T-cell (primary cell): ENCODE measurements around the gene NDUFA13. TPM values are rescaled to one million over a fixed set of nuclear protein-coding genes. Genes with fewer than 3 reads are reported as not detected.

ENCODE experiments used
- ATAC-seq, 4 experiments: fragments of 200-7000 bp in 3 of 4; fragments of 150-1000 bp in 1 of 4; cut with Tn5 transposase; replicated peaks in 1 of 4; 1 replicate in 3 of 4; 2 replicates in 1 of 4; pipeline ENCODE4 v1.10.0; 2021; ENCODE audit warnings: moderate library complexity in 3 of 4, mild to moderate bottlenecking in 2 of 4, moderate number of reproducible peaks in 1 of 4
- CTCF ChIA-PET, 2 donors: fragments of 300-600 bp; sonication (Branson Sonifier 250); formaldehyde crosslinking; loops; one replicate each; lab custom pipeline; 2022; ENCODE audit warnings: antibody characterized with exemption in 2 of 2; lab: Charles Lee
- POLR2A ChIA-PET, 2 donors: fragments of 300-600 bp; sonication (Branson Sonifier 250); formaldehyde crosslinking; loops; one replicate each; lab custom pipeline; 2022; ENCODE audit warnings: antibody characterized with exemption in 2 of 2; lab: Charles Lee
- DNase-seq, 35 experiments: peaks; one replicate each; pipeline versions ENCODE4 v3.0.0 to v3.0.0-alpha.2; 2013 to 2023
- H3K27ac ChIP-seq: one replicate; pipeline ENCODE4 v1.5.1; 2013; ENCODE audit warnings: low read length
- H3K27me3 ChIP-seq, 2 experiments: replicated peaks in 1 of 2; 1 replicate in 1 of 2; 2 replicates in 1 of 2; pipeline versions ENCODE4 v1.6.1 to v1.7.0; 2013; ENCODE audit warnings: low read length in 1 of 2, mixed read lengths in 1 of 2; ENCODE audit not compliant: control insufficient read depth in 2 of 2, insufficient read depth in 2 of 2; ENCODE audit errors: extremely low read depth in 1 of 2
- H3K36me3 ChIP-seq, 2 donors: 1 replicate in 1 of 2; 2 replicates in 1 of 2; pipeline versions ENCODE4 v1.6.1 to v1.7.0; 2013; ENCODE audit warnings: low read length in 1 of 2; ENCODE audit not compliant: control insufficient read depth in 2 of 2, insufficient read depth in 1 of 2; ENCODE audit errors: extremely low read depth in 1 of 2
- H3K4me1 ChIP-seq, 2 experiments: 1 replicate in 1 of 2; 2 replicates in 1 of 2; pipeline versions ENCODE4 v1.6.1 to v1.7.0; 2013; ENCODE audit warnings: low read length in 2 of 2, mixed read lengths in 1 of 2; ENCODE audit not compliant: insufficient read depth in 2 of 2, control insufficient read depth in 1 of 2; ENCODE audit errors: extremely low read depth in 1 of 2
- H3K4me3 ChIP-seq, 2 donors: 1 replicate in 1 of 2; 2 replicates in 1 of 2; pipeline versions ENCODE4 v1.5.1 to v1.7.0; 2013; ENCODE audit warnings: mild to moderate bottlenecking in 2 of 2, low read length in 1 of 2, moderate library complexity in 1 of 2; ENCODE audit not compliant: control insufficient read depth in 1 of 2; ENCODE audit errors: extremely low read depth in 1 of 2
- H3K9me3 ChIP-seq: 2 replicates; pipeline ENCODE4 v1.7.0; 2013
- H3K27ac Mint-ChIP-seq, 2 donors: one replicate each; pipeline ENCODE4 v1.8.0; 2020 to 2021; ENCODE audit warnings: mild to moderate bottlenecking in 2 of 2, mixed read lengths in 2 of 2
- H3K27me3 Mint-ChIP-seq, 2 donors: one replicate each; pipeline ENCODE4 v1.8.0; 2021 to 2022; ENCODE audit warnings: mixed read lengths in 2 of 2
- H3K36me3 Mint-ChIP-seq: one replicate; pipeline ENCODE4 v1.8.0; 2021; ENCODE audit warnings: mixed read lengths
- H3K4me1 Mint-ChIP-seq, 3 donors: one replicate each; pipeline ENCODE4 v1.8.0; 2020 to 2022; ENCODE audit warnings: mixed read lengths in 3 of 3, mild to moderate bottlenecking in 1 of 3
- H3K4me3 Mint-ChIP-seq, 3 donors: one replicate each; pipeline ENCODE4 v1.8.0; 2020 to 2022; ENCODE audit warnings: mild to moderate bottlenecking in 3 of 3, mixed read lengths in 3 of 3, moderate library complexity in 3 of 3
- H3K9me3 Mint-ChIP-seq, 3 donors: one replicate each; pipeline ENCODE4 v1.8.0; 2020 to 2022; ENCODE audit warnings: mixed read lengths in 3 of 3
- WGBS: methylation state at CpG from one replicate; pipeline ENCODE4 v1.1.5; 2013; ENCODE audit warnings: missing lambda C conversion rate; ENCODE audit not compliant: insufficient coverage; 5-methylcytosine and 5-hydroxymethylcytosine counted together
- total RNA-seq, 35 experiments: library from RNA in 6 of 35; stranded (reverse) in 6 of 35; fragments of 120-200 nt in 1 of 35; gene quantifications; one replicate each; pipeline versions ENCODE4 v1.2.1 to v1.2.4 and lab custom pipeline; 2013 to 2026

Gene NDUFA13
- total RNA-seq, 5 donors from 2014 or later (not counting 1 experiment from before 2014, with no cell fraction given) = 188 to 235 (median 233) TPM

- POLR2A ChIA-PET = interaction anchor here in 1 of 2 donors (0.6 kb wide), 1 partner anchor 349 kb away, joined by 3 read pairs; no protein-coding TSS in a partner anchor
- DNase-seq = no peak
- H3K4me1 Mint-ChIP-seq = peaks cover 29 to 50% (median 37%) of the 10 kb centered on the region in 3 donors
- H3K9me3 ChIP-seq = no peaks in the 10 kb centered on the region
- no peak overlapping the region for H3K4me3 ChIP-seq
- CTCF ChIA-PET = interaction anchor here in 1 of 2 donors (1.5 kb wide), 1 partner anchor 15 kb away, joined by 6 read pairs; no protein-coding TSS in a partner anchor
- peaks cover 8 to 15% of the 10 kb centered on the region in 2 donors for H3K36me3 ChIP-seq
- peak overlapping the region in 1 of 2 donors; percentile 52 for H3K27ac Mint-ChIP-seq
- no peak overlapping the region for H3K27ac ChIP-seq
- H3K27me3 Mint-ChIP-seq = no peaks in the 10 kb centered on the region
- H3K4me1 ChIP-seq = peaks cover 4 to 57% of the 10 kb centered on the region in 2 experiments
- no peaks in the 10 kb centered on the region for H3K9me3 Mint-ChIP-seq
- peaks cover 15% of the 10 kb centered on the region for H3K36me3 Mint-ChIP-seq
- 93% methylated on average over 3 of the region's 10 CpGs for WGBS
- no peaks in the 10 kb centered on the region for H3K27me3 ChIP-seq
- ATAC-seq = no peak
- peak overlapping the region; percentile 90 to 96 (median 94) for H3K4me3 Mint-ChIP-seq
Observed at GRCh38 chr19:19517235-19517619, 1.2 kb downstream of the NDUFA13 start.

DNA sequence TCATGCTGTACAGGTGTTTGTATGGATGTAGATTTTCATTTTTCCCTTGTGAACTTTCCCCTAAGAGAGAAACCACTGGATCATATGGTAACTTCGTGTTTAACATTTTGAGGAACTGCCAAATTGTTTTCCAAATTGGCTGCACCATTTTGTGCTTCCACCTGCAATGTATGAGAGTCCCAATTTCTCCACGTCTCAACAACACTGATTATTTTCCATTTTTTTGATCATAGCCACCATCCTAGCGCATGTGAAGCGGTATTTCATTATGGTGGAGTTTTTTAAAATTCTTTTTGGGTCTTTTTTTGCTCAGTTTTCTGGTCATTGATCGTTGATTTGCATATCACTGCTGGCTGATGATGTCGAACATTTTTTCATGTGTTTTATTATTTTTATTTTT, 5.0 kb downstream of the NDUFA13 start:
- ATAC-seq = no peak
- Histone ChIP-seq H3K4me1 (peaks cover 4 to 44% of the 10 kb centered on the region in 2 experiments), H3K27me3 (no peaks in the 10 kb centered on the region), H3K27ac (no peak overlapping the region), H3K36me3 (peaks cover 13 to 26% of the 10 kb centered on the region in 2 donors), H3K9me3 (no peaks in the 10 kb centered on the region), H3K4me3 (no peak overlapping the region)
- DNase-seq = no peak
- CTCF ChIA-PET = no interaction called here
- Mint-ChIP-seq H3K36me3 (peaks cover 15% of the 10 kb centered on the region), H3K4me3 (no peak overlapping the region), H3K27ac (no peak overlapping the region), H3K4me1 (peaks cover 35 to 50% (median 39%) of the 10 kb centered on the region in 3 donors), H3K9me3 (no peaks in the 10 kb centered on the region), H3K27me3 (no peaks in the 10 kb centered on the region)
- 40% methylated on average over 1 of the region's 6 CpGs for WGBS
- POLR2A ChIA-PET = no interaction called here

DNA sequence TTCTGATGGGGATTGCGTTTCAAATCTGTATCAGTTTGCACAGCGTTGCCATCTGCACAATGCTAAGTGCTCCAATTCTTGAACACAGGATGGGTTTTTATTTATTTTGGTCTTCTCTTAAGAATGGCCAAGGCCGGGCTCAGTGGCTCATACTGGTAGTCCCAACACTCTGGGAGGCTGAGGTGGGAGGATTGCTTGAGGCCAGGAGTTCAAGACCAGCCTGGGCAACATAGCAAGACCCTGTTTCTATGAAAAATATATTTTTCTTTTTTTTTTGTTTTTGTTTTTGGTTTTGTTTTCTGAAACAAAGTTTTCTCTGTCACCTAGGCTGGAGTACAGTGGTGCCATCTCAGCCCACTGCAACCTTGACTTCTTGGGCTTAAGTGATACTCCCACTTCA, 7.2 kb downstream of the NDUFA13 start:
- no peaks in the 10 kb centered on the region for H3K9me3 Mint-ChIP-seq
- CTCF ChIA-PET = no interaction called here
- H3K27me3 ChIP-seq = no peaks in the 10 kb centered on the region
- no peaks in the 10 kb centered on the region for H3K9me3 ChIP-seq
- WGBS = 100% methylated on average over 2 of the region's 3 CpGs
- no peak overlapping the region for H3K4me3 Mint-ChIP-seq
- H3K36me3 ChIP-seq = peaks cover 21 to 48% of the 10 kb centered on the region in 2 donors
- H3K36me3 Mint-ChIP-seq = peaks cover 15% of the 10 kb centered on the region
- peaks cover 0 to 24% of the 10 kb centered on the region in 2 experiments for H3K4me1 ChIP-seq
- H3K27ac ChIP-seq = no peak overlapping the region
- no peak overlapping the region for H3K27ac Mint-ChIP-seq
- H3K27me3 Mint-ChIP-seq = no peaks in the 10 kb centered on the region
- no peak overlapping the region for H3K4me3 ChIP-seq
- DNase-seq = no peak
- no peak for ATAC-seq
- POLR2A ChIA-PET = no interaction called here
- H3K4me1 Mint-ChIP-seq = peaks cover 26 to 31% (median 26%) of the 10 kb centered on the region in 3 donors

GRCh38 chr19:19524053-19524452, 8.0 kb downstream of the NDUFA13 start:
- Mint-ChIP-seq H3K4me3 (no peak overlapping the region), H3K27ac (no peak overlapping the region), H3K27me3 (no peaks in the 10 kb centered on the region), H3K9me3 (no peaks in the 10 kb centered on the region), H3K36me3 (peaks cover 14% of the 10 kb centered on the region), H3K4me1 (peaks cover 25 to 28% (median 26%) of the 10 kb centered on the region in 3 donors)
- Histone ChIP-seq H3K36me3 (peaks cover 22 to 53% of the 10 kb centered on the region in 2 donors), H3K27me3 (no peaks in the 10 kb centered on the region), H3K4me3 (no peak overlapping the region), H3K27ac (no peak overlapping the region), H3K9me3 (no peaks in the 10 kb centered on the region), H3K4me1 (peaks cover 0 to 19% of the 10 kb centered on the region in 2 experiments)
- ChIA-PET POLR2A (no interaction called here), CTCF (interaction anchor here in 1 of 2 donors (0.6 kb wide), 1 partner anchor 165 kb away, joined by 3 read pairs; no protein-coding TSS in a partner anchor)
- ATAC-seq (no peak), DNase-seq (no peak)
- 92% methylated on average over 5 of the region's 7 CpGs for WGBS

DNA sequence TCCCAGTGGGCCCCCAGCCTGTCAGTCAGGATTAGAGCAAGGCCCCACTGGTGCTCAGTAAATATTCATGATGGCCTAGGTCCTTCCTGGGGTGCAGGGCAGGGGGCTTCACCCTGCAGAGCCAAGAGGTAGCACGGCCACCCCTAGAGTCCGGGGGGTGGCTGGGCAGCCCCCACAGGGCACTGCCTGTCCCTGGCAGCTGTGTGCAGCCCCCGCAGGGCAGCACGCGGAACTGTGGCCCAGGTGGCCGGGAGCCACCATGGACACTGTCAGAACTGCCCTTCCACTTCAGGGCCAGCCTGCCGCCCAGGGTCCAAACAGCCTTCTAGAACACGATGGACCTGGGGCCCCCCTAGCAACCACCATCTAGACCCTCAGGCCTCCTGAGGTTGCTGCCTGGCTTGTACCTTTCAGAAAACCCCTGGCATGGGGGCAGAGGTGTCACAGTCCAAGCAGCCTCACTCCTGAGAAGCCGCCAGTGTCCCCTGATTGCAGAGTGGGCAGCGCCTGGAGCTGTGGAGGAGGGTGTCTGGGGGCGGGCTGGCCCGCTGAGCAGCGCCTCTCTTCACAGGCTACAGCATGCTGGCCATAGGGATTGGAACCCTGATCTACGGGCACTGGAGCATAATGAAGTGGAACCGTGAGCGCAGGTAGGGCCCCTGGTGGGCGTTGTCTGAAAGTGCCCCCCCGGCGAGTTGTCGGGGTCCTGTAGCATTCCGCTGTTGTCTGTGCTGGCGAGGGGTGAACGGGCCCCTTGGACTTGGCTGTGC, 9.8 kb downstream of the NDUFA13 start:
- Mint-ChIP-seq H3K4me1 (peaks cover 9 to 13% (median 11%) of the 10 kb centered on the region in 3 donors), H3K9me3 (no peaks in the 10 kb centered on the region), H3K27ac (peak overlapping the region in 1 of 2 donors; percentile 16), H3K27me3 (no peaks in the 10 kb centered on the region), H3K4me3 (no peak overlapping the region), H3K36me3 (peaks cover 6% of the 10 kb centered on the region)
- Histone ChIP-seq H3K36me3 (peaks cover 17 to 43% of the 10 kb centered on the region in 2 donors), H3K27me3 (no peaks in the 10 kb centered on the region), H3K27ac (no peak overlapping the region), H3K4me1 (peaks cover 0 to 10% of the 10 kb centered on the region in 2 experiments), H3K4me3 (no peak overlapping the region), H3K9me3 (no peaks in the 10 kb centered on the region)
- POLR2A ChIA-PET = no interaction called here
- no peak for ATAC-seq
- WGBS = 96% methylated on average over 18 of the region's 23 CpGs
- CTCF ChIA-PET = no interaction called here
- DNase-seq = no peak

GRCh38 chr19:19526581-19527370, 10.8 kb downstream of the NDUFA13 start:
- ChIA-PET POLR2A (no interaction called here), CTCF (no interaction called here)
- H3K4me3 Mint-ChIP-seq = no peak overlapping the region
- peaks cover 6 to 9% (median 7%) of the 10 kb centered on the region in 3 donors for H3K4me1 Mint-ChIP-seq
- Histone ChIP-seq H3K4me3 (no peak overlapping the region), H3K27me3 (no peaks in the 10 kb centered on the region), H3K9me3 (no peaks in the 10 kb centered on the region), H3K27ac (no peak overlapping the region), H3K4me1 (peaks cover 0 to 8% of the 10 kb centered on the region in 2 experiments), H3K36me3 (peaks cover 17 to 43% of the 10 kb centered on the region in 2 donors)
- 75% methylated on average over 16 of the region's 28 CpGs for WGBS
- DNase-seq (no peak), ATAC-seq (no peak)
- peaks cover 3% of the 10 kb centered on the region for H3K36me3 Mint-ChIP-seq
- H3K9me3 Mint-ChIP-seq = no peaks in the 10 kb centered on the region
- peak overlapping the region in 1 of 2 donors; percentile 16 for H3K27ac Mint-ChIP-seq
- no peaks in the 10 kb centered on the region for H3K27me3 Mint-ChIP-seq
